GM12891 (cell line): ENCODE data around the gene TACC2.

Source experiments
- DNase-seq: peaks from one replicate; pipeline ENCODE4 v3.0.0; 2011; ENCODE audit warnings: low spot score; ENCODE audit not compliant: insufficient read length
- FAIRE-seq: peaks from 2 replicates; lab custom pipeline; 2011; peaks lifted over from hg19 to GRCh38; lab: Jason Lieb, UNC
- PAX5 ChIP-seq: IDR thresholded peaks from 2 replicates; pipeline ENCODE4 v1.6.1; 2011; ENCODE audit warnings: low read length, moderate library complexity, mild to moderate bottlenecking; ENCODE audit not compliant: insufficient read depth, severe bottlenecking
- POLR2A ChIP-seq: IDR thresholded peaks from 2 replicates; pipeline ENCODE4 v1.6.1; 2011; ENCODE audit warnings: low read depth, low read length, control low read depth
- POLR2AphosphoS5 ChIP-seq: IDR thresholded peaks from 2 replicates; pipeline ENCODE4 v1.6.1; 2011; ENCODE audit warnings: low read depth, low read length, control low read depth
- POU2F2 ChIP-seq: IDR thresholded peaks from 2 replicates; pipeline ENCODE4 v1.6.1; 2011; ENCODE audit warnings: low read depth, mild to moderate bottlenecking, control low read depth, low read length, moderate library complexity
- SPI1 ChIP-seq: IDR thresholded peaks from 2 replicates; pipeline ENCODE4 v1.6.1; 2011; ENCODE audit warnings: low read depth, low read length, control low read depth
- TAF1 ChIP-seq: IDR thresholded peaks from 2 replicates; pipeline ENCODE4 v1.6.1; 2011; ENCODE audit warnings: low read depth, low read length, control low read depth

Gene TACC2

GRCh38 chr10:122077311-122077875, 88.4 kb downstream of the TACC2 start:
- TF ChIP-seq SPI1: no peak
- no peak for TF ChIP-seq POU2F2
- TF ChIP-seq PAX5: no peak
- TF ChIP-seq TAF1: no peak
- TF ChIP-seq POLR2A: no peak
- no peak for TF ChIP-seq POLR2AphosphoS5
- FAIRE-seq (no peak), DNase-seq (no peak)

- DNase-seq (no peak), FAIRE-seq (no peak)
- TF ChIP-seq PAX5 (no peak), TAF1 (no peak), SPI1 (no peak), POU2F2 (no peak), POLR2AphosphoS5 (no peak), POLR2A (no peak)
These were observed 89.4 kb downstream of the TACC2 start for GRCh38 chr10:122078326-122078725.

- no peak for FAIRE-seq
- no peak for TF ChIP-seq PAX5
- no peak for TF ChIP-seq TAF1
- DNase-seq: no peak
These were observed 90.2 kb downstream of the TACC2 start for GRCh38 chr10:122078965-122079795.

GRCh38 chr10:122082616-122083477, 93.9 kb downstream of the TACC2 start:
- no peak for DNase-seq
- no peak for TF ChIP-seq POLR2AphosphoS5
- TF ChIP-seq SPI1: no peak
- TF ChIP-seq TAF1: no peak
- TF ChIP-seq POLR2A: no peak
- TF ChIP-seq PAX5: no peak
- TF ChIP-seq POU2F2: no peak
- FAIRE-seq: no peak

- TF ChIP-seq POU2F2: no peak
- no peak for TF ChIP-seq POLR2A
- TF ChIP-seq SPI1: no peak
- TF ChIP-seq POLR2AphosphoS5: no peak
- no peak for TF ChIP-seq TAF1
- no peak for TF ChIP-seq PAX5
- DNase-seq (no peak), FAIRE-seq (no peak)
These were observed 94.6 kb downstream of the TACC2 start for GRCh38 chr10:122083478-122084025.

- FAIRE-seq: no peak
These were observed 95.5 kb downstream of the TACC2 start for GRCh38 chr10:122084286-122085041.

GRCh38 chr10:122085423-122085911, 96.5 kb downstream of the TACC2 start:
- DNase-seq (no peak), FAIRE-seq (no peak)

More at GRCh38 chr10:122084286-122085041, 95.5 kb downstream of the TACC2 start:
- no peak for DNase-seq
- TF ChIP-seq SPI1 (no peak), POU2F2 (no peak), POLR2A (no peak), TAF1 (no peak), PAX5 (no peak), POLR2AphosphoS5 (no peak)

GRCh38 chr10:122086416-122087240, 97.7 kb downstream of the TACC2 start:
- no peak for FAIRE-seq
- DNase-seq: no peak
- TF ChIP-seq POU2F2 (no peak), SPI1 (no peak), PAX5 (no peak), POLR2AphosphoS5 (no peak), TAF1 (no peak), POLR2A (no peak)

More at GRCh38 chr10:122085423-122085911, 96.5 kb downstream of the TACC2 start:
- no peak for TF ChIP-seq POLR2AphosphoS5
- no peak for TF ChIP-seq TAF1
- no peak for TF ChIP-seq POLR2A
- no peak for TF ChIP-seq POU2F2
- no peak for TF ChIP-seq SPI1
- no peak for TF ChIP-seq PAX5
